NCI-H2029 (cell line): ENCODE data around the gene PTPRG.

ENCODE experiments used
- DNase-seq: peaks from one replicate; lab custom pipeline; 2025; lab: John Stamatoyannopoulos, UW

Gene PTPRG

GRCh38 chr3:61966200-61966599 lies 404.8 kb downstream of the PTPRG start:
- DNase-seq: no peak

- DNase-seq: no peak
Measured at GRCh38 chr3:61967019-61967418, 405.6 kb downstream of the PTPRG start.

DNA sequence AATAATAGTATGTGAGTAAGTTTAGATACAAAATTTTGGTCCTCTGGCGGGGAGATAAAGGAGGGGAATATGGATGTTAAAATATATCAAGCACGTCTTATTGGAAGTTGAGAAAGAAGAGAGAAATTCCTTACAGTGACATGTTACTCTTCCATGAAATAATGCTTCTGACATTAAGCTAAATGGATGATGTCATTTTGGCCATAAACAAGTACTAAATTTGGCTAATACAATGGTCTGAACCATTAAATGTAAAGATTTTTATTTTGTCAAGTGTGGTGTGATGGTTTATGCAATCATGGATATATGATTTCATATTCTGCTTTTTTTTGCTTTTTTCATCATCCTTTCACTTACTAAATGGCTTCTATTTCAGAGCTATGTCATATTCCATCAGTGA lies 406.6 kb downstream of the PTPRG start:
- DNase-seq: no peak

- no peak for DNase-seq
Measured at GRCh38 chr3:61974662-61975061, 413.3 kb downstream of the PTPRG start.

DNA sequence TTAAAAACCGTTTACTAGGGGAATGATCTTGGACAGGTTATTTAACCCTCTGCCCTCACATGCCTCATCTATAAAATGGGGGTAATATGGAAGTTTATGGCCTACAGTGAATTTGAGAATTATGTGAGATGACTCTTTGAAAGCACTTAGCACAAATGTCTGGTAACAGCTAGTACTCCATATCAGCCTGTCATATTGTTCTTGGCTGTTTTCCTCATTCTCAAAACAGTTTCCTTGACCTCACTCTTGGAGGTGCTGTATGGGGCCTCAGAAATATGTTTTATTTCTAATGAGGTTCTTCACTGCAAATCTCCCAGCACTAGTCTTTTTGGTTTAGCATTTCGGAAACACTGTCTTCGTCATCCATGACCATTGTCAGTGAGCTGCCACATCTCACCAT lies 413.8 kb downstream of the PTPRG start:
- DNase-seq: no peak

GRCh38 chr3:61975936-61976335 lies 414.6 kb downstream of the PTPRG start:
- DNase-seq: no peak

DNA sequence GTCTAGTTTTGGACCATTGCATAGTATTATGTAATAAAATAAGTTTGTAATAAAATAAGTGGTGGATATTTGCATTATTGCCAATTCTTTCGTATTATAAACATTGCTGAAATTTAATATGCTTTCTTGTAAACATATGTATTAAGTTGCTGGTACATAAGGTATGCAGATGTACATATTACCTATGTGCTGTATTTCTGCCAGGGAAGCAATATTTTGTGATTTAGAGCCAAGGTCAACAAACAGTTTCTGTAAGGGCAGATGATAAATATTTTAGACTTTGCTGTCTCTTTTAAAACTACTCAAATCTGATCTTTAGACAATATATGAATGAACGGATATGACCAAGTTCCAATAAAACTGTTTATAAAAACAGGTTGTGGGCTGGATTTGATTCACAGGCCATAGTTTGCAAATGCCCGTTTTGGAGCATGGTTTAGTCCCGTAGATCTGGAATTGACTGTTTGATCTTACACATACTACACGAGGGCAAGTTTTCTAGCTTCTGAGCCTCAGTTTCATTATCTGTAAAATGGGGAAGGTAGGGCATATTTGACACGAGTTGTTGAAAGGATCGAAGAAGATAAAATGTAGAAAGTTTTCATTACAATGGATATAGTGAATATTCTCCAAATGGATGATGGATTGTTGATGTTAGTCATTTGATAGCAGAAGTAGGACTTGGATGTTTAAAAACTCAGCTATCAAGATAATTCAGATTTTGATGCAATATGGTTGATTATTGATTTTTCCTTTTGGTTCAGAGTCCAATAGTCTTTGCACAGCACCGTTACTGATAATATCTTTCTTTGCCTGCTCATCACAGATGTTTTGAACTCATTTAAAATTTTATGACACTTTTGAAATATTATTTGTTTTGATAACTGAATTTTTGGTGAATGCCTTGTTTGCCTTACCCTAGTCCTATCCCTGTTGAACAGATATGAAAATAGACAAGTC lies 417.4 kb downstream of the PTPRG start:
- no peak for DNase-seq

DNA sequence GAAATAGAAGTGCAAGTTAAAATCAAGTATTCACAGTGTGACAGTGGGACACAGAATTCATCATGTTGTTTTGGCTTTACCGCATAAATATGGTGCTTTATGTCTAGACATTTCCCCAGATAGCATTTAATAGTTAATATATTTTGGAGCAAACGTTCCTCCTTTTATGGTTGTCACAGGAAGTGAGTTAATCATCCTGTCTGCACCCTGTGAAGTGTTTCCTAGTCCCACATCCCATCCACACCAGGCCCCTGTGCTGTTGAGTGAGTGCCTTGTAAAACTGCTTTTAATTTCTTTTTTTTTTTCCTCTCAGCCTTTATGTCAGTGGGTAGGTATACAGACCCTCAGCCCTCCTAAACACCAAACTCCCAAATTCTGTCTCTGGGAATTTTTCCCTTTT lies 418.3 kb downstream of the PTPRG start:
- DNase-seq: no peak

GRCh38 chr3:61980041-61980440 lies 418.7 kb downstream of the PTPRG start:
- no peak for DNase-seq

- no peak for DNase-seq
Measured at GRCh38 chr3:61981060-61981459, 419.7 kb downstream of the PTPRG start.

- DNase-seq: no peak
Measured at GRCh38 chr3:61983479-61983878, 422.1 kb downstream of the PTPRG start.

GRCh38 chr3:61985020-61985419 lies 423.6 kb downstream of the PTPRG start:
- no peak for DNase-seq

DNA sequence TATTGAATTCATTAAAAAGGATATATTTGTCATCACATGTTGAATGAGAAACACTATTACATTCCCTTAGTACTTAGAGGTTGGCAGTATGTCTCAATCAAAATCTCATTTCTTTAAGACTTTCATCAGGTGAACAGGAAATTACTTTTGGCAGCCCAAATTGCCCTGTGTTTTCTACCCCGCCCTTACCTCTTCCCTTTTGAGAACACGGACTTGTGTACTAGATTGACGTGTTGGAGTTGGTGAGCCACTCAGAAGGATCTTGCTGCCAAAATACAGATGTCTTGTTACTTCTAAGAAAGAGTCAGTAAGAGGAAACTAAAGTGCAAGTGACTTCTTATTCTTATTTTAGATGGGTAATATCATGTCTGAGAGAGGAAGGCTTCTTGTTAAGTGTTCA lies 425.1 kb downstream of the PTPRG start:
- no peak for DNase-seq

DNA sequence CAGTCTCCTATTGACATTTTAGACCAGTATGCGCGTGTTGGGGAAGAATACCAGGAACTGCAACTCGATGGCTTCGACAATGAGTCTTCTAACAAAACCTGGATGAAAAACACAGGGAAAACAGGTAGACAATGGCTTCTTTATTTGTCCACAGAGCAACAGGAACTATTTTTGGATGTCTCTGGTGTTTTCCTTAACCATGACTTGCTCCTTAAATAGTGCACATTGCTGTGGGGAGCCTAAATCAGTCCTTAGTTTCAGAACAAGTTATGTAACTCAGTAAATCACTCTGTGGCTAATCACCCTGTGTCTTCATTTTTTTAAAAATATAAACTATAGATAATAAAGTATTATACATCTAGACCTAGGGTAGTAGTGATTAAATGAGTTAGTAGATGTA lies 428.3 kb downstream of the PTPRG start:
- DNase-seq: no peak

DNA sequence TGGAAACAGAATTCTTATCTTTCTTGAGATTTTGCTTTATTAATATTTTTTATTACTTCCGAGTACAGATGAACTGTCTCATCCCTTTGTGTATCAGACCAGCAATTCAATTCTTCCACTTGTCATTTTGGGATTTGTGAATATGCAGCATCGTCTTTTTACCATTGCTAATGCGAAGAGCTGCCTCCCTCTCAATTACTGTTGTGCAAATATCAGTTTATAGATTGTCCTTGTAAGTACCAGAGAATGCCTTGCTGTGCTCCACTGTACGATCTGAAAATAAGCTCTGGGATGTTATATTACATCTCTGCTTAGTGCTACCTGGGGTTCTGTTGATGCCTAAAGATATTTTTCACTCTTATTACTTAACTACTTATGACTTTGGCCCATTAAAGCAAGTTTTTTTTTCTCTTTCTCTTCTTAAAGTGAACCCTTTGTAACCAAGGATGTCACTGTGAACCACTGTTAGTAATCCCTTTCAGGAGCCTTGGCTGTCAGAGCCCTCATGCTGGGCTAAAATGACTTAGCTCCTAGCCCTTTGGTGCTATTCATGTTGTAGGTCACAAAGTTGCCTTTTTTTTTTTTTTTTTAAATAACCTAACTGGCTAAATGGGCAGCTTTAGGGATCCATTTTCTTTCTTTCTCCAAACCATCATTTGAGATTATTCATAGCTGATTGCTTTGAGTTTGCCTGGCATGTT lies 429.1 kb downstream of the PTPRG start:
- no peak for DNase-seq

DNA sequence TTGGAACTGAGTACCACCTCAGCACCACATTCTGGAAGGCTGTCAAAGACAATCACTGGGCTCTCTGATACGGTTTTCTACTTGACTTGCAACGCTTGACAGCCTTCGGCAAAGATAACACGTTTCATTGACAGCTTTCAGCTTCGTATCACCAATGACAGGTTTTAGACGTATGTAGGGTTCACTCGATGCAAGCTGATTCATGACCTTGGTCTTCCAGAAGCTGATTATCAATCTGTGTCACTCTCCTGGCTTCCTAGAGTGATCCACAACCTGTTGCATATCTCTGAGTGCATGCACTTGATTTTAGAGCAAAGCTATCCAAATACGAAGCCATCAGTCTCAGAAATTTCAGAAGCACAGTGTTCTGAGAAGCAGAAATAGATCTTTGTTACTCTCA lies 430.3 kb downstream of the PTPRG start:
- no peak for DNase-seq

GRCh38 chr3:61996366-61996765 lies 435.0 kb downstream of the PTPRG start:
- DNase-seq: no peak

DNA sequence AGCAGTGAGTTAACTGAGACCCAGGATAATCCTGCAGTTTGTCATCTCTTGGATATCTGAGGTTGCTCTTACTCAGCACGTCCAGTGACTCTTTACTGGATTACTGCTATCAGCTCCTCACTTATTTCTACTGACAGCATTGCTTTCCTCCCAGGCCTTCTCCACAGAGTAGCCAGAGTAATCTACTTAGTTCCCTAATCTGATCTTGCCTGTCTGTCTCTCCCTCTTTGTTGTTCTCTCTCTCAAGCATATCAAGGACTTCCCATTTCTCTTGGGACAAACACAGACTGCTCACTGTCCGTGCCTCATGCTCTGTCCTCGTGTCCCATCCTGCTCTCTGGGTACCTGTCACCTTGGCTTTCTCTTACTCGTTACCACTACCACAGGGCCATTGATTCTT lies 435.7 kb downstream of the PTPRG start:
- no peak for DNase-seq

GRCh38 chr3:62003835-62004234 lies 442.5 kb downstream of the PTPRG start:
- no peak for DNase-seq

DNA sequence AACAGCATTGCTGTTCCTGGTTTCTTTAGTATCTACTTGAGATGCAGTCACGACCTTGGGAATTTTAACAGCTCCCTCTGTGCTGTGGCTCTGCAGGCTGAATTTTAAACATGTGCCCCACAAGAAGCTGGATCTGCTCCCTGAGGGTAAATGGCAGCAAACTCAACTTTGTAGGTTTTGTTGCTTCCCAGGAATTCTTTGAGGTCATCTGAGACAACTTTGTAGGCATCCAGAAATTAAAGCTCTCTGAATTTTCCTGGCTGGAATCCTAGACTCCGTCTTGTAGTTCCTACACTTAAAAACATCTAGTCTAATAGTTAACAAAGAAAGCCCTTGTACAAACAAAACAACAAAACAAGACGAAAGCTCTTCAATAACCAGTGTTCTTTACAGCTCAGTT lies 445.7 kb downstream of the PTPRG start:
- DNase-seq: no peak

DNA sequence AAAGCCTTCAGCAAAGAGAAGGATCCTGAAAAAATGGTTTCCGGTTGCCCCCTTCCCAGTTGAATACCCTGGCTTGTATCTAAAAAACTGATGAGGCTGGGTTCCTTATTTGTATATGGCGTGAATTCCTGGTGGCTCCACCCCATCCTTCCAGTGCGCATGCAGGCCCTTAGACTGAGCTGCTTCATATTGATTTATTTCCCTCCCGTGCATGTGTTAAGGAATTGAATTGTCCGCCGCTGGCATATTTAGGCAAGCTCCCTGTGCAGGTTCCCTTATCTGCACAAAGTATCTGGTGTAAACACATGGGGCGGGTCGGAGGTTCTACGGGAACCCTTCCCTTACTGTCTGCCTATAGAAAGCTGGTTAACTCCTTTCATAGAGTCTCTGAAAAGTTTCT lies 449.6 kb downstream of the PTPRG start:
- DNase-seq: no peak

- DNase-seq: no peak
Measured at GRCh38 chr3:62011666-62012065, 450.3 kb downstream of the PTPRG start.

GRCh38 chr3:62013951-62014350 lies 452.6 kb downstream of the PTPRG start:
- DNase-seq: no peak
